ENCODE measurements around the gene C9orf50. TPM values are rescaled to one million over a fixed set of nuclear protein-coding genes. Genes with fewer than 3 reads are reported as not detected.

The C9orf50 gene
- total RNA-seq, 1 donor = 0.36 TPM

DNA sequence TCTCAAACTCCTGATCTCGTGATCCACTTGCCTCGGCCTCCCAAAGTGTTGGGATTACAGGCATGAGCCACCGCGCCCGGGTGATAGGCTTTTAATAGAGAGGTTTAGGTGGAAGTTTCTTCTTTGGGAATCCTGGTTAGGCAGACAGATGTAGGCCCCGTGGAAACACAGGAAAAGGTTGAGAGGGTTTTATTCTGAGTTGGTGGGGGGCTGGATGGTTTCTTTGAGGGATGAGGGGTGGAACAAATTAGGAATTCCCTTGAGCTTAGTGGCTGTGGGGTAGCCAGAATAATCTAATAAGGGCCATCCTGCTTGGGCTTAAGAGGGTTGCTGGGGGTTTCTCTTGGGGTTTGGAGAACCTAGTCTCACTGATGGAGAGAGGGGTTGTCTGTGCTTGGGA lies 30.4 kb downstream of the C9orf50 start:
- no peak overlapping the region for H3K4me3 ChIP-seq (ENCODE audit: insufficient read depth, low read length)
- TF ChIP-seq, protein P1, sequence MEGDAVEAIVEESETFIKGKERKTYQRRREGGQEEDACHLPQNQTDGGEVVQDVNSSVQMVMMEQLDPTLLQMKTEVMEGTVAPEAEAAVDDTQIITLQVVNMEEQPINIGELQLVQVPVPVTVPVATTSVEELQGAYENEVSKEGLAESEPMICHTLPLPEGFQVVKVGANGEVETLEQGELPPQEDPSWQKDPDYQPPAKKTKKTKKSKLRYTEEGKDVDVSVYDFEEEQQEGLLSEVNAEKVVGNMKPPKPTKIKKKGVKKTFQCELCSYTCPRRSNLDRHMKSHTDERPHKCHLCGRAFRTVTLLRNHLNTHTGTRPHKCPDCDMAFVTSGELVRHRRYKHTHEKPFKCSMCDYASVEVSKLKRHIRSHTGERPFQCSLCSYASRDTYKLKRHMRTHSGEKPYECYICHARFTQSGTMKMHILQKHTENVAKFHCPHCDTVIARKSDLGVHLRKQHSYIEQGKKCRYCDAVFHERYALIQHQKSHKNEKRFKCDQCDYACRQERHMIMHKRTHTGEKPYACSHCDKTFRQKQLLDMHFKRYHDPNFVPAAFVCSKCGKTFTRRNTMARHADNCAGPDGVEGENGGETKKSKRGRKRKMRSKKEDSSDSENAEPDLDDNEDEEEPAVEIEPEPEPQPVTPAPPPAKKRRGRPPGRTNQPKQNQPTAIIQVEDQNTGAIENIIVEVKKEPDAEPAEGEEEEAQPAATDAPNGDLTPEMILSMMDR (IDR thresholded peaks at IDR 0.05; ENCODE audit: extremely low read depth, low read depth, low read length) = no peak

GRCh38 chr9:129587487-129588262 lies 33.2 kb downstream of the C9orf50 start:
- Histone ChIP-seq H3K27ac (ENCODE audit: low read depth, low read length) (no peak overlapping the region), H3K4me1 (ENCODE audit: insufficient read depth, low read length) (no peaks in the 10 kb centered on the region), H4K20me1 (ENCODE audit: insufficient read depth, low read length) (no peaks in the 10 kb centered on the region), H3K79me2 (ENCODE audit: insufficient read depth, low read length) (no peaks in the 10 kb centered on the region), H2AFZ (ENCODE audit: low read length) (no peak overlapping the region), H3K4me3 (ENCODE audit: insufficient read depth, low read length) (no peak overlapping the region), H3K27me3 (ENCODE audit: insufficient read depth, low read length) (no peaks in the 10 kb centered on the region), H3K36me3 (ENCODE audit: insufficient read depth, low read length) (no peaks in the 10 kb centered on the region), H3K4me2 (ENCODE audit: insufficient read depth, low read length) (no peak overlapping the region), H3K9me3 (ENCODE audit: low read depth, low read length) (no peaks in the 10 kb centered on the region)
- DNase-seq (ENCODE audit: insufficient read length, low spot score, missing footprints) = no peak
- TF ChIP-seq, protein P1 (IDR thresholded peaks at IDR 0.05; ENCODE audit: extremely low read depth, low read depth, low read length) = no peak

More for the DNA sequence above, 30.4 kb downstream of the C9orf50 start:
- Histone ChIP-seq H3K9me3 (ENCODE audit: low read depth, low read length) (no peaks in the 10 kb centered on the region), H3K4me2 (ENCODE audit: insufficient read depth, low read length) (no peak overlapping the region), H2AFZ (ENCODE audit: low read length) (no peak overlapping the region), H3K27ac (ENCODE audit: low read depth, low read length) (no peak overlapping the region), H3K4me1 (ENCODE audit: insufficient read depth, low read length) (peaks cover 5% of the 10 kb centered on the region), H4K20me1 (ENCODE audit: insufficient read depth, low read length) (no peaks in the 10 kb centered on the region), H3K27me3 (ENCODE audit: insufficient read depth, low read length) (no peaks in the 10 kb centered on the region), H3K36me3 (ENCODE audit: insufficient read depth, low read length) (no peaks in the 10 kb centered on the region), H3K79me2 (ENCODE audit: insufficient read depth, low read length) (no peaks in the 10 kb centered on the region)
- DNase-seq (ENCODE audit: insufficient read length, low spot score, missing footprints) = no peak

- peak; percentile 74 for DNase-seq (ENCODE audit: insufficient read length, low spot score, missing footprints)
Measured at GRCh38 chr9:129586685-129587084, 34.2 kb downstream of the C9orf50 start.

DNA sequence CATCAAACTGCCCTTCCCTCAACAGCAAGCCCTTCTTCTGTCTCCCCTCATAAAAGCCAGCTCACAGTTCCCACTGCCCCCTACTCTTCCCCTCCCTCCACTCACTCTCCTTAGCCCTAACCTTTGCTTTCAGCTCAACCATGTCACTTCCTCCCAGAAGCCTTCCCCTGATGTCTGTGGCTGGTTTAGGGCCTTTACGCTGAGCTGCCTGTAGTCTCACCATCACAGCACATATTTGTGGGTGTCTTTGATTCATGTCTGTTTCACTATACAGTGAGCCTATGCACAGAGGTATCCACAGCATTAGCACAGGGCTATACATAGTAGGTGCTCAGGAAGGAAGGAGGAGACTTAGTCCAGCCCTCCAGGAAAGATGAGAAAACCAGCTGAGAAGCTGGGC lies 34.7 kb downstream of the C9orf50 start:
- no peaks in the 10 kb centered on the region for H3K27me3 ChIP-seq (ENCODE audit: insufficient read depth, low read length)
- H3K4me3 ChIP-seq (ENCODE audit: insufficient read depth, low read length) = no peak overlapping the region
- no peaks in the 10 kb centered on the region for H3K9me3 ChIP-seq (ENCODE audit: low read depth, low read length)
- no peak overlapping the region for H2AFZ ChIP-seq (ENCODE audit: low read length)
- H3K79me2 ChIP-seq (ENCODE audit: insufficient read depth, low read length) = no peaks in the 10 kb centered on the region
- H3K27ac ChIP-seq (ENCODE audit: low read depth, low read length) = no peak overlapping the region
- no peak overlapping the region for H3K4me2 ChIP-seq (ENCODE audit: insufficient read depth, low read length)
- H4K20me1 ChIP-seq (ENCODE audit: insufficient read depth, low read length) = no peaks in the 10 kb centered on the region
- no peaks in the 10 kb centered on the region for H3K4me1 ChIP-seq (ENCODE audit: insufficient read depth, low read length)
- TF ChIP-seq, protein P1 (IDR thresholded peaks at IDR 0.05; ENCODE audit: extremely low read depth, low read depth, low read length) = no peak
- H3K36me3 ChIP-seq (ENCODE audit: insufficient read depth, low read length) = no peaks in the 10 kb centered on the region
- DNase-seq (ENCODE audit: insufficient read length, low spot score, missing footprints) = no peak

More at GRCh38 chr9:129586685-129587084, 34.2 kb downstream of the C9orf50 start:
- Histone ChIP-seq H3K27ac (ENCODE audit: low read depth, low read length) (no peak overlapping the region), H3K4me1 (ENCODE audit: insufficient read depth, low read length) (no peaks in the 10 kb centered on the region), H3K4me3 (ENCODE audit: insufficient read depth, low read length) (no peak overlapping the region), H3K36me3 (ENCODE audit: insufficient read depth, low read length) (no peaks in the 10 kb centered on the region), H4K20me1 (ENCODE audit: insufficient read depth, low read length) (no peaks in the 10 kb centered on the region), H2AFZ (ENCODE audit: low read length) (no peak overlapping the region), H3K27me3 (ENCODE audit: insufficient read depth, low read length) (no peaks in the 10 kb centered on the region), H3K4me2 (ENCODE audit: insufficient read depth, low read length) (no peak overlapping the region), H3K79me2 (ENCODE audit: insufficient read depth, low read length) (no peaks in the 10 kb centered on the region), H3K9me3 (ENCODE audit: low read depth, low read length) (no peaks in the 10 kb centered on the region)
- TF ChIP-seq, protein P1 (IDR thresholded peaks at IDR 0.05; ENCODE audit: extremely low read depth, low read depth, low read length) = no peak
